Keratinocyte (primary cell): ENCODE results near the gene RNLS. TPM values are rescaled to one million over a fixed set of nuclear protein-coding genes. Genes with fewer than 3 reads are reported as not detected.

Source experiments
- DNase-seq: peaks from one replicate; pipeline ENCODE4 v3.0.0-alpha.2; 2011; ENCODE audit warnings: low read depth, missing footprints, low spot score
- FAIRE-seq: peaks from 2 replicates; lab custom pipeline; 2011; peaks lifted over from hg19 to GRCh38; lab: Jason Lieb, UNC
- H2AFZ ChIP-seq: 2 replicates; pipeline ENCODE4 v1.6.0; 2012; ENCODE audit warnings: low read length, control low read depth, inconsistent platforms; ENCODE audit not compliant: control insufficient read depth
- H3K27ac ChIP-seq: 2 replicates; pipeline ENCODE4 v1.5.1; 2011; ENCODE audit warnings: low read length; ENCODE audit not compliant: control insufficient read depth, insufficient read depth
- H3K27me3 ChIP-seq: 3 replicates; pipeline ENCODE4 v1.6.0; 2011; ENCODE audit warnings: low read length; ENCODE audit not compliant: control insufficient read depth, insufficient read depth; ENCODE audit errors: extremely low read depth
- H3K36me3 ChIP-seq, 2 experiments: 2 replicates in 1 of 2; 3 replicates in 1 of 2; pipeline ENCODE4 v1.5.1; 2011; ENCODE audit warnings: low read length in 2 of 2, mild to moderate bottlenecking in 1 of 2; ENCODE audit not compliant: control insufficient read depth in 2 of 2, insufficient read depth in 2 of 2; ENCODE audit errors: extremely low read depth in 1 of 2
- H3K4me1 ChIP-seq: 3 replicates; pipeline ENCODE4 v1.5.1; 2011; ENCODE audit warnings: low read length; ENCODE audit not compliant: control insufficient read depth, insufficient read depth; ENCODE audit errors: extremely low read depth
- H3K4me2 ChIP-seq: 3 replicates; pipeline ENCODE4 v1.6.0; 2011; ENCODE audit warnings: low read depth, low read length; ENCODE audit not compliant: control insufficient read depth, insufficient read depth; ENCODE audit errors: extremely low read depth
- H3K4me3 ChIP-seq, 3 experiments: fragments of 200-600 bp in 1 of 3; sonication (generic) in 1 of 3; 2 replicates in 2 of 3; 3 replicates in 1 of 3; pipeline ENCODE4 v1.5.1; 2011 to 2016; ENCODE audit warnings: low read length in 3 of 3, mild to moderate bottlenecking in 3 of 3, control low read depth in 2 of 3, inconsistent platforms in 1 of 3, low read depth in 1 of 3, mixed read lengths in 1 of 3, mixed run types in 1 of 3, moderate library complexity in 1 of 3; ENCODE audit not compliant: control insufficient read depth in 2 of 3, insufficient read depth in 2 of 3; ENCODE audit errors: extremely low read depth in 1 of 3
- H3K79me2 ChIP-seq: 2 replicates; pipeline ENCODE4 v1.6.0; 2012; ENCODE audit warnings: low read length; ENCODE audit not compliant: control insufficient read depth, insufficient read depth
- H3K9ac ChIP-seq: 3 replicates; pipeline ENCODE4 v1.6.0; 2011; ENCODE audit warnings: low read length; ENCODE audit not compliant: control insufficient read depth, insufficient read depth; ENCODE audit errors: extremely low read depth
- H3K9me1 ChIP-seq: 3 replicates; pipeline ENCODE4 v1.6.0; 2011; ENCODE audit warnings: low read length; ENCODE audit not compliant: control insufficient read depth, insufficient read depth; ENCODE audit errors: extremely low read depth
- H3K9me3 ChIP-seq: 2 replicates; pipeline ENCODE4 v1.5.1; 2012; ENCODE audit warnings: low read depth, low read length; ENCODE audit not compliant: control insufficient read depth
- H4K20me1 ChIP-seq: 3 replicates; pipeline ENCODE4 v1.6.0; 2011; ENCODE audit warnings: low read length; ENCODE audit not compliant: control insufficient read depth, insufficient read depth; ENCODE audit errors: extremely low read depth
- EZH2 ChIP-seq: IDR thresholded peaks from one replicate; pipeline ENCODE4 v1.6.1; 2012; ENCODE audit warnings: inconsistent platforms, mild to moderate bottlenecking, low read length, moderate library complexity
- dilution Hi-C: fragments of 300-500 bp; cut with MboI; formaldehyde crosslinking; loops from one replicate; pipeline ENCODE4 v1.7.0; 2020; ENCODE audit warnings: low sequenced_read_pairs; ENCODE audit not compliant: extremely low pct_ligation_motif_present
- polyA plus RNA-seq, 5 experiments: library from polyadenylated mRNA; depleted of rRNA in 3 of 5; stranded (reverse) in 3 of 5; stranded (forward) in 1 of 5; unstranded in 1 of 5; fragments of >200 nt; gene quantifications; 1 replicate in 1 of 5; 2 replicates in 3 of 5; 3 replicates in 1 of 5; pipeline versions ENCODE4 v1.2.1 to v1.2.3, GENCODE V29; 2011 to 2012; ENCODE audit warnings: missing spikeins in 2 of 5, low read depth in 1 of 5, low replicate concordance in 1 of 5
- TF ChIP-seq, protein P1 (sequence below), 3 experiments: IDR thresholded peaks in 1 of 3; conservative IDR thresholded peaks in 1 of 3; optimal IDR thresholded peaks in 1 of 3; 2 replicates in 2 of 3; 3 replicates in 1 of 3; pipeline versions ENCODE3 to v1.5.1; 2011; ENCODE audit warnings: low read length in 3 of 3, mild to moderate bottlenecking in 3 of 3, moderate library complexity in 2 of 3, control low read depth in 1 of 3, inconsistent platforms in 1 of 3; ENCODE audit not compliant: insufficient read depth in 2 of 3; ENCODE audit errors: extremely low read depth in 1 of 3

Gene RNLS
- polyA plus RNA-seq, 1 donor (not counting 4 experiments of a cell fraction or from before 2014, with no cell fraction given) = 6.8 TPM

DNA sequence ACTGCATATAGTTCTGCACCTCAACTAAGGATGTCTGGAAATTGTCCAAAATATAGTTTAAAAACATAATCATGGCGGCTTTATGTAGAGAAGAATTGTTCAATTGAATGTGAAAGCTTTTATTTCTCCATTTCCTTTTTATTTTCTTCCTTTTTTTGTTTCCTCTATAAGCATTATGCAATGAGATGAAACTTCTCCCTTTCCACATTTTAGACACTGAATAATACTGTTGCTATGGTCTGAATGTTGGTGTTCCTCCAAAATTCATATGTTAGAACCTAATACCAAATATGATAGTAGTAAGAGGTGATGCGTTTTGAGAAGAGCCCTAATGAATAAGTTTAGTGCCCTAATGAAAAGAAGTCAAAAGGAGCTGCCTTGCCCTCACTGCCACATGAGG is 175.0 kb downstream of the RNLS start:
- H3K9me1 ChIP-seq = no peaks in the 10 kb centered on the region
- no peak overlapping the region for H3K9ac ChIP-seq
- no peak overlapping the region for H3K4me3 ChIP-seq
- H3K9me3 ChIP-seq = no peaks in the 10 kb centered on the region
- no peaks in the 10 kb centered on the region for H3K79me2 ChIP-seq
- no peak overlapping the region for H3K27ac ChIP-seq
- no peak overlapping the region for H3K4me2 ChIP-seq
- H4K20me1 ChIP-seq = no peaks in the 10 kb centered on the region
- no peak for DNase-seq
- no peak for FAIRE-seq
- H3K36me3 ChIP-seq = no peaks in the 10 kb centered on the region
- no peak for TF ChIP-seq EZH2
- TF ChIP-seq, protein P1, sequence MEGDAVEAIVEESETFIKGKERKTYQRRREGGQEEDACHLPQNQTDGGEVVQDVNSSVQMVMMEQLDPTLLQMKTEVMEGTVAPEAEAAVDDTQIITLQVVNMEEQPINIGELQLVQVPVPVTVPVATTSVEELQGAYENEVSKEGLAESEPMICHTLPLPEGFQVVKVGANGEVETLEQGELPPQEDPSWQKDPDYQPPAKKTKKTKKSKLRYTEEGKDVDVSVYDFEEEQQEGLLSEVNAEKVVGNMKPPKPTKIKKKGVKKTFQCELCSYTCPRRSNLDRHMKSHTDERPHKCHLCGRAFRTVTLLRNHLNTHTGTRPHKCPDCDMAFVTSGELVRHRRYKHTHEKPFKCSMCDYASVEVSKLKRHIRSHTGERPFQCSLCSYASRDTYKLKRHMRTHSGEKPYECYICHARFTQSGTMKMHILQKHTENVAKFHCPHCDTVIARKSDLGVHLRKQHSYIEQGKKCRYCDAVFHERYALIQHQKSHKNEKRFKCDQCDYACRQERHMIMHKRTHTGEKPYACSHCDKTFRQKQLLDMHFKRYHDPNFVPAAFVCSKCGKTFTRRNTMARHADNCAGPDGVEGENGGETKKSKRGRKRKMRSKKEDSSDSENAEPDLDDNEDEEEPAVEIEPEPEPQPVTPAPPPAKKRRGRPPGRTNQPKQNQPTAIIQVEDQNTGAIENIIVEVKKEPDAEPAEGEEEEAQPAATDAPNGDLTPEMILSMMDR (optimal IDR thresholded peaks at IDR 0.05 in 1 of 3, IDR thresholded peaks at IDR 0.05 in 1 of 3, conservative IDR thresholded peaks at IDR 0.05 in 1 of 3; ENCODE audit: extremely low read depth in 1 of 3, insufficient read depth in 2 of 3, low read length in 3 of 3) = no peak
- no peaks in the 10 kb centered on the region for H3K27me3 ChIP-seq
- dilution Hi-C loops = no loop called here
- H3K4me1 ChIP-seq = no peaks in the 10 kb centered on the region
- no peak overlapping the region for H2AFZ ChIP-seq

GRCh38 chr10:88404133-88404532 is 179.0 kb downstream of the RNLS start:
- no peaks in the 10 kb centered on the region for H3K36me3 ChIP-seq
- no peaks in the 10 kb centered on the region for H4K20me1 ChIP-seq
- H3K79me2 ChIP-seq = no peaks in the 10 kb centered on the region
- H3K9me3 ChIP-seq = no peaks in the 10 kb centered on the region
- no peaks in the 10 kb centered on the region for H3K9me1 ChIP-seq
- no peak overlapping the region for H2AFZ ChIP-seq
- no peak overlapping the region for H3K4me2 ChIP-seq
- FAIRE-seq = no peak
- DNase-seq = no peak
- no peaks in the 10 kb centered on the region for H3K4me1 ChIP-seq
- no peaks in the 10 kb centered on the region for H3K27me3 ChIP-seq
- dilution Hi-C loops = no loop called here
- no peak overlapping the region for H3K4me3 ChIP-seq
- TF ChIP-seq, protein P1 (optimal IDR thresholded peaks at IDR 0.05 in 1 of 3, IDR thresholded peaks at IDR 0.05 in 1 of 3, conservative IDR thresholded peaks at IDR 0.05 in 1 of 3; ENCODE audit: extremely low read depth in 1 of 3, insufficient read depth in 2 of 3, low read length in 3 of 3) = no peak
- TF ChIP-seq EZH2 = no peak
- no peak overlapping the region for H3K27ac ChIP-seq
- H3K9ac ChIP-seq = no peak overlapping the region
